ENCODE measurements around the gene CAMKMT.

Gene CAMKMT

GRCh38 chr2:44650796-44651195 is 289.0 kb downstream of the CAMKMT start:
- Histone ChIP-seq H3K27ac (no peak overlapping the region), H3K4me1 (ENCODE audit: control insufficient read depth in 1 of 2, insufficient read depth in 1 of 2, low read depth in 1 of 2, low read length in 1 of 2) (no peaks in the 10 kb centered on the region), H3K9me3 (no peaks in the 10 kb centered on the region), H3K4me3 (ENCODE audit: low read depth in 1 of 2, low read length in 1 of 2) (no peak overlapping the region), H3K36me3 (no peaks in the 10 kb centered on the region), H3K27me3 (no peaks in the 10 kb centered on the region)
- no peak for TF ChIP-seq CTCF (IDR thresholded peaks at IDR 0.05)

- no peak overlapping the region for H3K27ac ChIP-seq
- TF ChIP-seq CTCF (IDR thresholded peaks at IDR 0.05) = no peak
- no peaks in the 10 kb centered on the region for H3K4me1 ChIP-seq (ENCODE audit: control insufficient read depth in 1 of 2, insufficient read depth in 1 of 2, low read depth in 1 of 2, low read length in 1 of 2)
- no peaks in the 10 kb centered on the region for H3K27me3 ChIP-seq
- H3K4me3 ChIP-seq (ENCODE audit: low read depth in 1 of 2, low read length in 1 of 2) = no peak overlapping the region
- H3K36me3 ChIP-seq = no peaks in the 10 kb centered on the region
- H3K9me3 ChIP-seq = no peaks in the 10 kb centered on the region
These were observed 290.2 kb downstream of the CAMKMT start for GRCh38 chr2:44651974-44652373.

GRCh38 chr2:44652701-44653100 is 291.0 kb downstream of the CAMKMT start:
- Histone ChIP-seq H3K27me3 (no peaks in the 10 kb centered on the region), H3K4me1 (ENCODE audit: control insufficient read depth in 1 of 2, insufficient read depth in 1 of 2, low read depth in 1 of 2, low read length in 1 of 2) (no peaks in the 10 kb centered on the region), H3K9me3 (no peaks in the 10 kb centered on the region), H3K27ac (no peak overlapping the region), H3K36me3 (no peaks in the 10 kb centered on the region), H3K4me3 (ENCODE audit: low read depth in 1 of 2, low read length in 1 of 2) (no peak overlapping the region)
- TF ChIP-seq CTCF (IDR thresholded peaks at IDR 0.05) = no peak

- no peak overlapping the region for H3K4me3 ChIP-seq (ENCODE audit: low read depth in 1 of 2, low read length in 1 of 2)
- no peaks in the 10 kb centered on the region for H3K27me3 ChIP-seq
- H3K9me3 ChIP-seq = no peaks in the 10 kb centered on the region
- no peaks in the 10 kb centered on the region for H3K4me1 ChIP-seq (ENCODE audit: control insufficient read depth in 1 of 2, insufficient read depth in 1 of 2, low read depth in 1 of 2, low read length in 1 of 2)
- H3K36me3 ChIP-seq = no peaks in the 10 kb centered on the region
- no peak overlapping the region for H3K27ac ChIP-seq
- TF ChIP-seq CTCF (IDR thresholded peaks at IDR 0.05) = no peak
These were observed 293.7 kb downstream of the CAMKMT start for GRCh38 chr2:44655401-44655864.

GRCh38 chr2:44656460-44656859 is 294.7 kb downstream of the CAMKMT start:
- H3K36me3 ChIP-seq = no peaks in the 10 kb centered on the region
- no peaks in the 10 kb centered on the region for H3K4me1 ChIP-seq (ENCODE audit: control insufficient read depth in 1 of 2, insufficient read depth in 1 of 2, low read depth in 1 of 2, low read length in 1 of 2)
- no peak overlapping the region for H3K27ac ChIP-seq
- no peaks in the 10 kb centered on the region for H3K27me3 ChIP-seq
- H3K4me3 ChIP-seq (ENCODE audit: low read depth in 1 of 2, low read length in 1 of 2) = no peak overlapping the region
- H3K9me3 ChIP-seq = no peaks in the 10 kb centered on the region
- no peak for TF ChIP-seq CTCF (IDR thresholded peaks at IDR 0.05)
